ENCODE measurements around the gene TAC3.

TAC3 gene

GRCh38 chr12:57005980-57006808 is 10.1 kb downstream of the TAC3 start, which contains the start of gene ZBTB39:
ZBTB39 (minus strand) TSS chr12:57006546; CDS start chr12:57004917, 1,629 bp downstream.
- DNase-seq (ENCODE audit: low read depth, low spot score) = peak; percentile 27

- no peak for DNase-seq (ENCODE audit: low read depth, low spot score)
These were observed 11.7 kb downstream of the TAC3 start for GRCh38 chr12:57004651-57005050.

- no peak for DNase-seq (ENCODE audit: low read depth, low spot score)
These were observed 12.9 kb downstream of the TAC3 start for GRCh38 chr12:57003395-57003794.

- DNase-seq (ENCODE audit: low read depth, low spot score) = peak; percentile 67
These were observed 14.9 kb downstream of the TAC3 start for GRCh38 chr12:57001448-57001906.

GRCh38 chr12:57000393-57000792 is 15.9 kb downstream of the TAC3 start:
- no peak for DNase-seq (ENCODE audit: low read depth, low spot score)

- DNase-seq (ENCODE audit: low read depth, low spot score) = no peak
These were observed 16.9 kb downstream of the TAC3 start for GRCh38 chr12:56999456-56999855.

- DNase-seq (ENCODE audit: low read depth, low spot score) = no peak
These were observed 17.3 kb downstream of the TAC3 start for GRCh38 chr12:56998981-56999380.

GRCh38 chr12:56998316-56998715 is 18.0 kb downstream of the TAC3 start:
- DNase-seq (ENCODE audit: low read depth, low spot score) = no peak

GRCh38 chr12:56996793-56997545 is 19.4 kb downstream of the TAC3 start:
- DNase-seq (ENCODE audit: low read depth, low spot score) = no peak

- no peak for DNase-seq (ENCODE audit: low read depth, low spot score)
These were observed 20.3 kb downstream of the TAC3 start for GRCh38 chr12:56995930-56996496.

- no peak for DNase-seq (ENCODE audit: low read depth, low spot score)
These were observed 21.0 kb downstream of the TAC3 start for GRCh38 chr12:56995201-56995929.

GRCh38 chr12:56994231-56994746 is 22.0 kb downstream of the TAC3 start:
- no peak for DNase-seq (ENCODE audit: low read depth, low spot score)

GRCh38 chr12:56993346-56993745 is 23.0 kb downstream of the TAC3 start:
- DNase-seq (ENCODE audit: low read depth, low spot score) = no peak

- no peak for DNase-seq (ENCODE audit: low read depth, low spot score)
These were observed 24.7 kb downstream of the TAC3 start for GRCh38 chr12:56991319-56992246.

- DNase-seq (ENCODE audit: low read depth, low spot score) = no peak
These were observed 25.5 kb downstream of the TAC3 start for GRCh38 chr12:56990648-56991318.

GRCh38 chr12:56989861-56990610 is 26.3 kb downstream of the TAC3 start:
- no peak for DNase-seq (ENCODE audit: low read depth, low spot score)

- no peak for DNase-seq (ENCODE audit: low read depth, low spot score)
These were observed 28.1 kb downstream of the TAC3 start for GRCh38 chr12:56988207-56988739.

GRCh38 chr12:56987551-56988053 is 28.7 kb downstream of the TAC3 start:
- DNase-seq (ENCODE audit: low read depth, low spot score) = peak; percentile 40

- no peak for DNase-seq (ENCODE audit: low read depth, low spot score)
These were observed 29.3 kb downstream of the TAC3 start for GRCh38 chr12:56987011-56987410.
